GM20000 (cell line): Measurements from ENCODE around the gene MSL2.
"Not testable (repeated sequence)": the region's sequence is repeated elsewhere in the genome, so short reads cannot be mapped to it uniquely, and the experiment has no call there.

Experiments used
- DNase-seq: peaks from one replicate; pipeline ENCODE4 v3.0.0; 2012; ENCODE audit warnings: low spot score
- TF ChIP-seq, protein P1 (sequence below): IDR thresholded peaks from 2 replicates; pipeline ENCODE4 v1.5.1; 2012; ENCODE audit warnings: mild to moderate bottlenecking, control low read depth; ENCODE audit errors: extremely low read depth, missing control alignments

Gene MSL2

DNA sequence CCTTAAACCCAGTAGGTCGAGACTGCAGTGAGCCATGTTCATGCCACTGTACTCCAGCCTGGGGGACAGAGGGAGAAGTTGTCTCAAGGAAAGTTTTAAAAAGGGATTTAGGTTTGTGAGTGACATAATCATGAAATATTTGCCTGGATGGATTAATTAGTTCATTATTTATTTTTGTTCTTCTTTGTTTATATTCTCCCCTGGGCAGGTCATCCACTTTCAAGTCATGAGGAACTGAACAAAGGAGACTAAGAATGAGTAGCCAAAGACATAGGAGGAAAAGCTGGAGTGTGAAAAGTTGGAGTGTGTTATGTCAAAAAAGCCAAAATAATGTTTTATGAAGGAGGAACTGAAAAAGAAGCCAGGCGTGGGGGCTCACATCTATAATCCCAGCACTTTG is 36.3 kb upstream of the MSL2 start:
- DNase-seq, result no peak
- TF ChIP-seq, protein P1, sequence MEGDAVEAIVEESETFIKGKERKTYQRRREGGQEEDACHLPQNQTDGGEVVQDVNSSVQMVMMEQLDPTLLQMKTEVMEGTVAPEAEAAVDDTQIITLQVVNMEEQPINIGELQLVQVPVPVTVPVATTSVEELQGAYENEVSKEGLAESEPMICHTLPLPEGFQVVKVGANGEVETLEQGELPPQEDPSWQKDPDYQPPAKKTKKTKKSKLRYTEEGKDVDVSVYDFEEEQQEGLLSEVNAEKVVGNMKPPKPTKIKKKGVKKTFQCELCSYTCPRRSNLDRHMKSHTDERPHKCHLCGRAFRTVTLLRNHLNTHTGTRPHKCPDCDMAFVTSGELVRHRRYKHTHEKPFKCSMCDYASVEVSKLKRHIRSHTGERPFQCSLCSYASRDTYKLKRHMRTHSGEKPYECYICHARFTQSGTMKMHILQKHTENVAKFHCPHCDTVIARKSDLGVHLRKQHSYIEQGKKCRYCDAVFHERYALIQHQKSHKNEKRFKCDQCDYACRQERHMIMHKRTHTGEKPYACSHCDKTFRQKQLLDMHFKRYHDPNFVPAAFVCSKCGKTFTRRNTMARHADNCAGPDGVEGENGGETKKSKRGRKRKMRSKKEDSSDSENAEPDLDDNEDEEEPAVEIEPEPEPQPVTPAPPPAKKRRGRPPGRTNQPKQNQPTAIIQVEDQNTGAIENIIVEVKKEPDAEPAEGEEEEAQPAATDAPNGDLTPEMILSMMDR, result no peak

DNA sequence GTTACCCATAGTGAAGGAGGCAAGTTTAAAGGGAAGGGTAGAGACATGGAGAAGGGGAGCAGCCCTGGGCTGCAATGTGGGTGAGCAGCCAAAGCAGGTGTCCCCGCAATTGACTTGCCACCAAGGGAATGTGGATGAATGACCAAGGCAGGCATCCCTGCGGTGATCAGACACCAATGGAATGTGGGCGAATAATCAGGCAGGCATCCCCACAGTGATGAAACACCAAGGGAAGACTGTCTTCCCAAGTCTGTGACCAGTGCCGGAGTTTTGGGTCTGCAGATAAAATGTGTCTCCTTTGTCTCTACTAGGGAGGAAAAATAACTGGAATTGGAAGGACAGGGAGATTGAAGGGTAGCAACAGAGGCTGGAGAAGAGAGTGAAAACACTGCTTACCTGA is 26.6 kb upstream of the MSL2 start:
- not testable (repeated sequence) for DNase-seq

DNA sequence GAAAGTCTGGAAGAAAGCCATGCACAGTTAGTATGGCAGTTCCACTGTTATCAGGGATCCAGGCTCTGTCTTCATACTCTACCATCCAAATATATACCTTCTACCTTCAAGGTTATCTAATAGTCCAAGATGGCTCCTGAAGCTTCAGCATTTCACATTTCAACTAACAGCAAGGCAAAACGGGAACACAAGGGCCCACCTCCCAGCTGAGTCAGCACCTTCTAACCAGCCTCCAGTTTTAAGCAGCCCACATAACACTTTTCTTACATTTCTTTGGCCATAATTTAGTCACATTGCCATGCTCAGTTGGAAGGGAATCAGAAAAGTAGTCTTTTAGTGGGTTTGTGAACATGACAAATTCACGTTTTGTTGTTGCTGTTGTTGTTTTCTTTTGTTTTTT is 15.4 kb upstream of the MSL2 start:
- TF ChIP-seq, protein P1, result no peak
- DNase-seq, result no peak

DNA sequence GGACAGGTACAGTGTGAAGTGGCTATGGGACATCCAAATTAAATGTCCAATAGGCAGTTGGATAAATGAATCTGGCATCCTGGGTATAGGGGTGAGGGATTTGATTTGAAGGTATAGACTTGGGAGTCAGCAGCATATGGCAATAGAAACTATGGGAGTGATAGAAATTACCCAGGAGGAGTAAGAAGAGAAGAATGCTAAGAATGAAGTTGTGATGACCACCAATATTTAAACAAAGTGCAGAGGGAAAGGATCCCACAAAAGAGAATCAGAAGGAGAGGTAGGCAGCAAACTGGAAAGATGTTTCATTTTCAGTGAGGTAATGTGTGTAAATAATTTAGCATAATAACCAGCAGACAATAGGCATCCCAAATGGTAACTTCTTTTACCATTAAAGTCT is 13.8 kb upstream of the MSL2 start:
- TF ChIP-seq, protein P1, result no peak
- DNase-seq, result no peak

DNA sequence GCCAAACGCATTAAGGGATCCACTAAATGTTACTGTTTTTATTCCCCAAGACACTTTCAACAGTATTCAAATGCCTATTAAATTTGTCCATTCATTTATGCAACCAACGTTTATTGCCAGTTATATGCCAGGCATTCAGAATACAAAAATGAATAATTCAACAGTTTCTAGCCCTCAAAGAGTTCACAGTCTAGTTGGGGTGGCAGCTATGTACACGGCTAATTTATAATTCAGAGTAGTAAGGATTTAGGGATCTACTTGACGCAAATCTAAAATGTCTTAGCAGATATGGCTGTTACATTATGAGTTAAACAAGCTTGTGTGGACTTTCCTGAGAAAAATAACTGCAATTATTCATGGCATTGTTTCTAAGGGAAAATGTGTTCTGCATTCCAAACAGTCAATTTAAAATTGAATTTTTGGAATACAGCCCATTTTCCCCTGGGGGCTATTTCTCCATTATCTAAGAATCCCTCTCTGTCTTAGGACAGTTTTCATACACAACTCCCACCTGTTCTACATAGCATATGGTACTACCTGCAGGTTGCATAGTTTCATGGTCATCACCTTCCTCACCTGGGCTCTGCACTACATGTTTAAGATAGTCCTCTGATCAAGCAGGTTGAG is 11.5 kb upstream of the MSL2 start:
- DNase-seq, result no peak
- TF ChIP-seq, protein P1, result no peak

DNA sequence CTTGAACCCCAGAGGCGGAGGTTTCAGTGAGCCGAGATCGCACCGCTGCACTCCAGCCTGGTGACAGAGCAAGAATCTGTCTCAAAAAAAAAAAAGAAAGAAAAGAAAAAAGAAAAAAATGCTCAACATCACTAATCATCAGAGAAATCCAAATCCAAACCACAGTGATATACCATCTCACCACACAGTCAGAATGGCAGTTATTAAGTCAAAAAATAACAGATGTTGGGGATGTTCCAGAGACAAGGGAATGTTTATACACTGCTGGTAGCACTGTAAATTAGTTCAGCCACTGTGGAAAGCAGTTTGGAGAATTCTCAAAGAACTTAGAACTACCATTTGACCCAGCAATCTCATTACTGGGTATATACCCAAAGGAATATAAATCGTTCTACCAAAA is 3.1 kb upstream of the MSL2 start:
- not testable (repeated sequence) for DNase-seq

DNA sequence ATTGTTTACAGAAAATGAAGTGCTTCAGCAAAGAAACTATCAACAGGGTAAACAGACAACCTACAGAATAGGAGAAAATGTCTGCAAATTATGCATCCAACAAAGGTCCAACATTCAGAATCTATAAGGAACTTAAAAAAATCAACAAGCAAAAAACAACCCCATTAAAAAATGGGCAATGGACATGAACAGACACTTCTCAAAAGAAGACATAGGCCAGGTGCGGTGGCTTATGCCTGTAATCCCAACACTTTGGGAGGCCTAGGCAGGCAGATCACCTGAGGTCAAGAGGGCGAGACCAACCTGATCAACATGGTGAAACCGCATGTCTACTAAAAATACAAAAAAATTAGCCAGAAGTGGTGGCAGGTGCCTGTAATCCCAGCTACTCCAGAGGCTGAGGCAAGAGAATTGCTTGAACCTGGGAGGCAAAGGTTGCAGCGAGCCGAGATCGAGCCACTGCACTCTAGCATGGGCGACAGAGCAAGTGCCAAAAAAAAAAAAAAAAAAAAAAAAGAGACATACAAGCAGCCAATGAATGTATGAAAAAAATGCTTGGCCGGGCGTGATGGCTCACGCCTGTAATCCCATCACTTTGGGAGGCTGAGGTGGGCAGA is 2.4 kb upstream of the MSL2 start:
- DNase-seq, result not testable (repeated sequence)

DNA sequence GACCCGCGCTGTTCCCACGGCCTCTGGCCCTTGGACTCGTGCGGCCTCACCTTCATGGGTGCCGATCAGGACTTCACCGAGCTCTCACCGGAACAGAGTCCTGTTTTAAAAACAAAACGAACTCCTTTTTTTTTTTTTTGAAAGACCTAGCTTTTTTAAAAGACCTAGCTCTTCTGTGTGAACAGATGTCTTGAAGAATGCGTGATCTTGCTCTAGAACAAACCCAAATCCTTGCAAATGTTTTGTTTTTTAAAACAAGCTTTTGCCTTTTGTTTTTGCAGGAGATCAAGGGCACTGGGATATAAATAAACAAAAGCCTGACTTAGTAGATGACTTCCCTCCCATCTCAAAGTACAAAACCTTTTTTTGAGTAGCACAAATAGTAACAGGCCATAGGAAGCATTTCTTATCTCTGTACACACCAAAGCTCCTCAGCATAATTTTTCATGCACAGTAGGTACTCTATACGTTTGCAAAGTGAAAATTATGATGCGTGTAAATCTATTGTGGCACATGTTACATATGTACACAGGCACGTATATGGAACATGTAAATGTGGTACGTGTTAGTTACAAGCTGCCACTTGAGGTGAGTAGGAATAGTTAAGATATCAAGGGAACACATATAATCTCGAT is 1.1 kb upstream of the MSL2 start:
- DNase-seq, result no peak
- TF ChIP-seq, protein P1, result no peak
